WI38 (cell line): ENCODE data around the gene MOB4.
A peak's percentile ranks its signal among the peaks of the same experiment; 100 is the strongest.

Experiments
- H3K4me3 ChIP-seq: 2 replicates; pipeline ENCODE4 v1.5.1; 2011; ENCODE audit warnings: low read depth, mild to moderate bottlenecking, control low read depth, low read length
- TF ChIP-seq, protein P1 (sequence below): IDR thresholded peaks from 2 replicates; pipeline ENCODE4 v1.5.1; 2012; ENCODE audit warnings: low read depth, mild to moderate bottlenecking, control low read depth, low read length

Gene MOB4

DNA sequence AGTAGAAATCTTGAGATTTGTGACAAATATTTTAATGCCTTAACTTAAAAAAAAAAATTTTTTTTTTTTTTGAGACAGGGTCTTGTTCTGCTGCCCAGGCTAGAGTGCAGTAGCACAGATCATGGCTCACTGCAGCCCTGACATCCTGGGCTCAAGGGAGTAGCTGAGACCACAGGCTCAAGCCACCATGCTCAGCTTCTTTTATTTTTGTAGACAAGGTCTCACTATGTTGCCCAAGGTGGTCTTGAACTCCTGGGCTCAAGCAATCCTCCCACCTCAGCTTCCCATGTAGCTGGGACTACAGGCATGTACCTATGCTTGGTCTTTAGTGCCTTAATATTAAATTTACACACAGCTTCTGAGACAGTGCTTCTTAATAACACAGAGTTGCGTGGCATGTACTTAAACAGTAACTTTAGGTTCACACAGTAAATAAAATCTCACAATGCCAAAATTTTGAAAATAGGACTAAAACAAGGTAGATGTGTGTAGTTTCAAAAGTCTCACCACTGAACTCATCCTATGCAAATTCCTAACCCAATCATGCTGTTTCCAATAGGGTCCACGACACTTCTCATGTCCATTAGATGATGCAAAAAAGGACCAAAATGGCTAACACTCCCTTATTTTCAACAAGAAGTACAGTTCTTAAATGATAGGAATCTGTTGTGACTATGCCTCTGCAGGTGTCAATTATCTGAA lies 20.3 kb upstream of the MOB4 start:
- TF ChIP-seq, protein P1, sequence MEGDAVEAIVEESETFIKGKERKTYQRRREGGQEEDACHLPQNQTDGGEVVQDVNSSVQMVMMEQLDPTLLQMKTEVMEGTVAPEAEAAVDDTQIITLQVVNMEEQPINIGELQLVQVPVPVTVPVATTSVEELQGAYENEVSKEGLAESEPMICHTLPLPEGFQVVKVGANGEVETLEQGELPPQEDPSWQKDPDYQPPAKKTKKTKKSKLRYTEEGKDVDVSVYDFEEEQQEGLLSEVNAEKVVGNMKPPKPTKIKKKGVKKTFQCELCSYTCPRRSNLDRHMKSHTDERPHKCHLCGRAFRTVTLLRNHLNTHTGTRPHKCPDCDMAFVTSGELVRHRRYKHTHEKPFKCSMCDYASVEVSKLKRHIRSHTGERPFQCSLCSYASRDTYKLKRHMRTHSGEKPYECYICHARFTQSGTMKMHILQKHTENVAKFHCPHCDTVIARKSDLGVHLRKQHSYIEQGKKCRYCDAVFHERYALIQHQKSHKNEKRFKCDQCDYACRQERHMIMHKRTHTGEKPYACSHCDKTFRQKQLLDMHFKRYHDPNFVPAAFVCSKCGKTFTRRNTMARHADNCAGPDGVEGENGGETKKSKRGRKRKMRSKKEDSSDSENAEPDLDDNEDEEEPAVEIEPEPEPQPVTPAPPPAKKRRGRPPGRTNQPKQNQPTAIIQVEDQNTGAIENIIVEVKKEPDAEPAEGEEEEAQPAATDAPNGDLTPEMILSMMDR = no peak
- H3K4me3 ChIP-seq = no peak overlapping the region

DNA sequence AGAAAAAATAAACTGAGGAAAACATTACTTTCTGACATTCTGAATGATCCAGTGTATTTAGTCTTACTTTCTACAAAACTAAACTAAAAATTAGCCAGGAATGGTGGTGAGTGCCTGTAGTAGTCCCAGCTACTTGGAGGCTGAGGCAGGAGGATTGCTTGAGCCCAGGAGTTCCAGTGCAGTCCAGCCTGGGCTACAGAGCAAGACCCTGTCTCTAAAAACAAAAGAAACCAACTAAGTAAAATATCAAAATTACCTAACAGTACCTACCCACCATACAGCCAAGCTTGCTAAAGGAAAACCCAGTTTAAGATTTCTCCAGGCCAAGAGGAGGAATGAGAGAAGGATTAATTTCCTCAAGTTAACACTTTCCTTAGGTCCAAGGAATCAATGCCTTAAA lies 19.2 kb upstream of the MOB4 start:
- no peak overlapping the region for H3K4me3 ChIP-seq
- TF ChIP-seq, protein P1 = no peak

DNA sequence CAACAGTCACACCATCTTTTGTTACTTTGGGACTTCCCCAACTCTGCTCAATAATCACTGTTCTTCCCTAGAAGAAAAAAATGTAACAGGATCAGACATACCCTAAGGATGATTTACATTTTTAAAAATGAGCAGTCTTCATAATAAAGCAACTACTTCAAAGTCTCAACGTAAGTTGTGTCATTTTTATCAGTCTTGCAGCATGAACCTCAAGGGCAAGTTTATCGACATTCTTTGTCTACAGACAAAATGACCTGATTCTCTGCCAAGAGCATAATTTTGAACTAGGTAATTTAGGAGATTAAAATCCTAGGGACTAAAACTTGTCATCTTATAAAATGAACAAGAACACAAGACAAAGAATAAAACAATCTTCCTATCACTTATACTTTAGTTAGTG lies 18.5 kb upstream of the MOB4 start:
- no peak overlapping the region; the same call in 1 of the 2 replicates for H3K4me3 ChIP-seq
- TF ChIP-seq, protein P1 = no peak

DNA sequence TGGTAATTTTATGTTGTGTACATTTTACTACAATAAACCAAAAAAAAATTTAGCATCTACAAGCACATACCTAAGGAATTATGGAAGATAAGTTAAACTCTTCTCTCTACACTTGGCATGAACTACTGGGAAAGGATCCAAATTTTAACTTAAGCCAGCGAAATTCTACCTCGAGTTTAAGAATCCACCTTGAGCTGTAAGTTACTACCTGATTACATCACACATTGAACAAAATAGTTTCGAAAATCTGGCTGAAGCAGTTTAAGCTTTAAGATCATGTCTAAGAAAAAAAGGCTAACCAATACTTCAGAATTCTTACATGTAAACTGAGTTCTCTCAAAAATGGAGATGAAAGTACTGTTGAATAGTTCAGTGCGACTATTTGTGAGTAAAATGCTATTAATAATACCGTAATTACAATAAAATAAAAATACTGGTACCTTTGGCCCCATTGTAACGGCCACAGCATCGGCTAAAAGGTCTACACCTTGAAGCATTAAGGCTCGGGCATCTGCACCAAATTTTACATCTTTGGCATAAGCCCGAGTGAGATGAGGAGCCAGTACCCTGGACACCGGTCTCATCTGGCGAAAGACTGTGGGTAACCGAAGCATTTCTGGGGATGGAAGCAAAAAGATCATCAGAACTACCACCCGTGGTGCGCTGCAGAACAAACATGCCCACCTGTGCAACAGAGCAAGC lies 17.5 kb upstream of the MOB4 start:
- TF ChIP-seq, protein P1 = no peak
- peak overlapping the region; percentile 92 for H3K4me3 ChIP-seq

DNA sequence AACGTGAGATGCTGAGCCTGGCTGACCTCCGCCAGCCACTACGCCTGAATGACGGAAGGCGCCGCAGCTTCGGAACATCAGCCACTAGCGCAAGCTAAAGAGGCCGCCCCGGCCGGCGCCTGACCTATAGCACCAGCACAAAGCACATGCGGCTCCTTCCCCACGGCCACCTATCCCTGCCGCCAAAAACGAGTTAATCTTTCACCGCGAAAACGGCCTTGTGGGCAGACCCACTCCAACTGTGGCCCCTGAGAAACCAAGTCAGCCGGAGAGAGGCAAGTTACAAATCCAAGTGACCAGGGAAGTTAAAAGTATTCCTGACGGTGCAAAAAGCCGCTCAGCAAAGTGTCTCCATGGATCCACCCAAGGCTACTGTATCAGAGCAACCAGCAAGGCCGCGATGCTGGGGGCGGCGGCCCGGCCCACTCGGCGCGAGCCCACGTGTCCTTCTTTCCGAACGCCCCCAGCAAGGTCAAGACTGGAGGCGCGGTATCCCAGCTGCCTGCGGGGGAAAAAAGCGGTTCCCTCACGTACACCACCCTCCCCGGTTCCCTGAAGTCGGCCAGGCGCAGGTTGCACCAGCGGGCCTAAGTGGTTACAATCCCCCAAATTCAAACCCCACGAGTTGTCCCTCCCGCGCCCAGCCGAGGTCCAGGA lies 16.8 kb upstream of the MOB4 start:
- H3K4me3 ChIP-seq = peak overlapping the region; percentile 92
- TF ChIP-seq, protein P1 = no peak

DNA sequence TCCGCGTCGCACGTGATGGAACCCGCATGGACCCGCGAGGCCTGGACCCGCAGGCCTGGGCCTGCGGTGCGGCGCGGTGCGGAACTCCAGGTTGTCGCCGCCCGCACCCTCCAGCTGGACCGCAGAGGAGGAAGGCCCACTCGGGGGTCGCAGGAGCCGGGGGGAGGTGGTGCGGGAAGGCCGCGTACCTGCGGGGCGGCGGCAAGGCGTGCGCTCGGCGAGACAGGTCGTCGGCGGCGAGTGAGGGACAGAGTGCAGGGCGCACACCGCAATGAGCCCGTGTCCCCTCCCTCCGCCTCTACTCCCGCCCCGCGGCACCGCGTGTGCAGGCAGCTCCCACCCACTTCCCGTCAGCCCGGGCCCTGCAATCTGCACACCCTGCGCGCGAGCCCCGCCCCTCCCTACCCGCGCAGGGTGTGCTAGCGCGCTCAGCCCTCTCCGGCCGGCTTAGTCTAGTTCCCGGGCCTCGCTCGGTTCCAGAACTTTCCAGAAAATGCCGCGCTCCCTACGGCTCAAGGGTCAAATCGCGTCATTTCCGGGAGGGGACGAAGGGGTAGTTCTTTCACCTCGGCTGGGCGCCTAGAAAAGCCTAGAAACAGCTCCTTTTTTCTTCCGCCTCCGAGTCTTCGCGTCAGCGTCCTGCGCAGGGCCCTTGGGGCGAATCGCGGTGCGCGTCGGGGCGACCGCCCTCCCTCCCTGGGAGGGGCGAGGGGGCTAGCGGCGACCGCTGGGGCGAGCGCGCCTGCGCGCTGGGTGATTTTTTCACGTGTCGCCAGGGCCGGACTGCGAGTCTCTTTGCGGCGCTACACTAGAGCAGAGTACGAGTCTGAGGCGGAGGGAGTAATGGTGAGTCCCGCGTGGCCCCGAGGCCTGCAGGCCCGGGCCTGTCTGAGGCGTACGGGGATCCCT lies 16.0 kb upstream of the MOB4 start, which contains the start of the genes HSPD1 and HSPE1:
Gene HSPD1 (minus strand): TSS at position 247 of the 909 bp plus-strand sequence. CDS start 992 bp downstream, outside the sequence.
Gene HSPE1 (plus strand): TSS at position 786 of the 909 bp plus-strand sequence. CDS start 58 bp downstream, at position 844.
- TF ChIP-seq, protein P1 = no peak
- peak within 1 kb of the TSS; percentile 92 for H3K4me3 ChIP-seq
